ENCODE data around the gene EPHA7.

Gene EPHA7

GRCh38 chr6:93266116-93266817, 153.1 kb downstream of the EPHA7 start:
- H3K27ac ChIP-seq: no peak overlapping the region
- no peak for TF ChIP-seq CTCF (IDR thresholded peaks at IDR 0.05)
- no peak for TF ChIP-seq ZFX (IDR thresholded peaks at IDR 0.05; ENCODE audit: borderline replicate concordance)

GRCh38 chr6:93260881-93261280, 158.5 kb downstream of the EPHA7 start:
- TF ChIP-seq ZFX (IDR thresholded peaks at IDR 0.05; ENCODE audit: borderline replicate concordance) (no peak), CTCF (IDR thresholded peaks at IDR 0.05) (no peak)
- no peak overlapping the region for H3K27ac ChIP-seq

GRCh38 chr6:93259332-93259731, 160.0 kb downstream of the EPHA7 start:
- H3K27ac ChIP-seq: no peak overlapping the region
- TF ChIP-seq ZFX (IDR thresholded peaks at IDR 0.05; ENCODE audit: borderline replicate concordance): no peak
- no peak for TF ChIP-seq CTCF (IDR thresholded peaks at IDR 0.05)

- H3K27ac ChIP-seq: no peak overlapping the region
- TF ChIP-seq ZFX (IDR thresholded peaks at IDR 0.05; ENCODE audit: borderline replicate concordance) (no peak), CTCF (IDR thresholded peaks at IDR 0.05) (no peak)
Observed at GRCh38 chr6:93252930-93253329, 166.4 kb downstream of the EPHA7 start.

GRCh38 chr6:93248631-93249030, 170.7 kb downstream of the EPHA7 start:
- H3K27ac ChIP-seq: no peak overlapping the region
- TF ChIP-seq CTCF (IDR thresholded peaks at IDR 0.05): no peak
- no peak for TF ChIP-seq ZFX (IDR thresholded peaks at IDR 0.05; ENCODE audit: borderline replicate concordance)

GRCh38 chr6:93243231-93243778, 176.1 kb downstream of the EPHA7 start:
- TF ChIP-seq CTCF (IDR thresholded peaks at IDR 0.05) (no peak), ZFX (IDR thresholded peaks at IDR 0.05; ENCODE audit: borderline replicate concordance) (no peak)
- no peak overlapping the region for H3K27ac ChIP-seq

GRCh38 chr6:93242049-93242448, 177.3 kb downstream of the EPHA7 start:
- no peak overlapping the region for H3K27ac ChIP-seq
- TF ChIP-seq ZFX (IDR thresholded peaks at IDR 0.05; ENCODE audit: borderline replicate concordance) (no peak), CTCF (IDR thresholded peaks at IDR 0.05) (no peak)
